Measurements from ENCODE around the gene CDK9.
"Not testable (repeated sequence)": the region's sequence is repeated elsewhere in the genome, so short reads cannot be mapped to it uniquely, and the experiment has no call there.

CDK9 gene

DNA sequence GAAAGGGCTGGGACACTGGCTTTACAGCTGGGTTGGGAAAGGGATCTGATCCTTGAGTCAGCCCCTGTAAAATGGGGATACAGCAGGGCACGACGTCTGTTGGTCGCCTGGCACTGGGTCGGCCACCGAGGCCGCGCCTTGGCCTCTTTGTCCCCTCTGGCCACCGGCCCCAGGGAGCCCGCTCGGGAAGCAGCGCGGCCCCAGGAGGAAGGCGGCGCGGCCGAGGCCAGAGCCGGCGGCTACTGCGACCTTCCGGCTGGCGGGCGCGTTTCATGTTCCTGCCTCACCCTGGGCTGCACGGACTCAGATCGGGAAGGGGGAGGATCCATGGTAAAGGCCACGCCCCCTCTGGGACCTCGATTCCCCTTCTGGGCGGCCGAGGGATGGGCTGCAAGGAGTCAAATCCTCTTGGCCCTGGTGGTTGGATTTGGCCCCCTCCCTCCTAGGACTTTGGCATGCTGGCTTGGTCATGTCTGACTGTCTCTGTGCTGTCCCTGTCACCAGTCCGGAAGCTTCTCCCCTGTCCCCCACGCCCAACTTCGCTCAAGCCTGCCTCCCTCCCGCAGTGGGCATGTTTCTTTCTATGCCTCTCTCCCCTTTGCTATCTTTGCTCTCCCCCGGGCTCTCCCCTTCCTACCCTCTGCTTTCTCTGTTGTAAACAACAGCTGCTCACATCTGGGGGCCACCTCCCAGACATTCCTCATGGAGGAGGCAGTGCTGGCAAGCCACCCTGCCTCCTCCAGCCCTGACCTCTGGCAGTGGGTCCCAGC lies 42.6 kb downstream of the CDK9 start:
- no peak for DNase-seq

DNA sequence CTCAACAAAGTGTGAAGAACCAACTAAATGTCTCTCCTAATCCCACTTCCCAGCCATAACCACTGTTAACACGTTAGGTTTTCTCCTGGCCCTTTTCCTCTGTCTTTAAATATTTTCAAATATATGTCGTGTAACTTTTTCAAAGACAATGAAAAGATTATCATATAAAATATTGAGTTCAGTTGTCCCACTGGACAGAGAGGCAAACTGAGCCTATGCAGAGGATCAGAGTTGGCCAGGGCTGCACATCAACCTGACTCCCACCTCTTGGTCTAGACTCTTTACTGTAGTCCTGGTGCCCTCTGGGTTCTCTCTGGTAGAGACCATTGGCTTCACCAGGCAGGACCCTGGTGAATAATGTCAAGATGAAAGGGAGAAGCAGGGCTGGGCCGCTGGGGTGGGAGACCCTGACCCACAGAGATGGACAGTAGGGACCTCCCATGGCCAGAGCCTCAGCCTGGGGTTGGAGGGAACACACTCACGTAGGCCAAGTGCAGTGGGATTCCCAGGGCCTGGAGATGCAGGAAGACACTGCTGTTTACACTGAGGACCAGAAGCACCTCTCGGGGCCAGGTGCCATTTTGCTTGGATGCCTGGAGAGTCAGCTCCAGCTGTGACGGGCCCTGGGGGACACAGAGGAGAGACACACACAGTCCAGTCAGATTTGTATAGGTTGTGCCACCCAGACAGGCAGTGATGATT lies 43.5 kb downstream of the CDK9 start:
- DNase-seq = no peak

DNA sequence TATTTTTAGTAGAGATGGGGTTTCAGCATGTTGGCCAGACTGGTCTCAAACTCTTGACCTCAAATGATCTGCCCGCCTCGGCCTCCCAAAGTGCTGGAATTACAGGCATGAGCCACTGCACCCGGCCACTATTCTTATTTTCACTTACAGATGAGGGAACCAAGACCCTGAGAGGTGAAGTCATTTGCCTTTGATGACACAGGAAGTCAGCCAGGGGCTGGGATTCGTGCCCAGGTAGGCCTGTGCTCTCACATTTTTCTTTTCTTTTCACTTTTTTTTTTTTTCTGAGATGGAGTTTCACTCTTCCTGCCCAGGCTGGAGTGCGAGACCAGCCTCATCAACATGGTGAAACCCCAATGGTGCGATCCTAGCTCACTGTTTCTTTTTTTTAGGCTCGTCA lies 46.4 kb downstream of the CDK9 start:
- no peak for DNase-seq

DNA sequence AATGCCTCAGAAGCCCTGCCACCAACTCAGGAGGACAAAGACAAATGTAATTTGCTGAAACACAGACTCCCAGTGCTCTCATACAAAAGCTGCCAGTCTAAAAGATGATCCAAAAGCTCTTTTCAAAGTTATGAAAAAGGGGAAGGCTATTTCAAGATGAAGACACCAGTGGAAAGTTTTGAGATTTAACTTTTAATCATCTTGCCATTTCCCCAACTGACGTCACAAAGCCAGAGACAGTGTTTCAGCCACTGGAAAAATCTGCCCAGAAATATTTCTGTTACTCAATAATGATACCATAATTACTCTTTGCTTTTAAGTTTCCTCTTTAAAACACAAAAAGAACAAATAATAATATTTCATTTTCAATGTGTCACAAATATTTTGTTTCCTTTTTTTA lies 47.7 kb downstream of the CDK9 start:
- DNase-seq = no peak

DNA sequence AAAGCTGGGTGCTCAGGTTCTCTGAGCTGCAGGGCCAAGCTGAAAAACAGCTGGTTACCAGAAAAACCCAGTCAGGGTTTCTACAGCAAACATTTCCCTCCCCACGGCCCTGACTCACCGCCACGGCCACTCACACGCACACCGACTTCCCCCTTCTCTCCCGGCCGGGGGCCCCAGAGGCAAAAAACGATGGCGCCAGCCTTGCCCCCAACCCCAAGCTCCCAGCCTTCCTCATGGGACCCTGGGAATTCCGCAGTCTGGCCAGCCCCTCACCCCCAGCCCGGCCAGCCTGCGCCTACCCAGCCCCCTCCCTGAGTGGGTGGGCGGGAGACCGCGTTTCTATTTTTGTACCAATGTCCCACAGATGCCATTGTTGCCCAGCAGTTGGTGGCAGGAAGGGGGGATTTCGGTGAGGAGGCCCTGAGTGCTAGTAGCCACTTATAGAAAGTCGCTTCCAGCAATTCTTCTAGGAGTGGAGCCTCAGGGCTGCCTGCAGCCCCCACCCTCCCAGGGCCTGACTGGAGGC lies 50.2 kb downstream of the CDK9 start:
- no peak for DNase-seq

DNA sequence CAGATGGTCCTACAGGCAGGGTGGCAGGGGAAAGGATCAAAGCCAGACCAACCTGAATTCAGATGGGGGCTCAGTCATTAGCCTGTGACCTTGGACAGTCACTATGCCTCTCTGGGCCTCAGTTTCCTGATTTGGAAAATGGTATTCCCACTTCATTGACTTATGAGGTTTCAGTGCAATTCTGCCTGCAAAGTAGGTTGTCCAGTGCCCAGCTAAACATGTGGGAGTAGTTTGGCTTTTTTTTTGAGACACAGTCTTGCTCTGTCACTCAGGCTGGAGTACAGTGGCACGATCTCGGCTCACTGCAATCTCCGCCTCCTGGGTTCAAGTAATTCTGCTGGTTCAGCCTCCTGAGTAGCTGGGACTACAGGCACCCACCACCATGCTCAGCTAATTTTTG lies 50.7 kb downstream of the CDK9 start:
- not testable (repeated sequence) for DNase-seq

DNA sequence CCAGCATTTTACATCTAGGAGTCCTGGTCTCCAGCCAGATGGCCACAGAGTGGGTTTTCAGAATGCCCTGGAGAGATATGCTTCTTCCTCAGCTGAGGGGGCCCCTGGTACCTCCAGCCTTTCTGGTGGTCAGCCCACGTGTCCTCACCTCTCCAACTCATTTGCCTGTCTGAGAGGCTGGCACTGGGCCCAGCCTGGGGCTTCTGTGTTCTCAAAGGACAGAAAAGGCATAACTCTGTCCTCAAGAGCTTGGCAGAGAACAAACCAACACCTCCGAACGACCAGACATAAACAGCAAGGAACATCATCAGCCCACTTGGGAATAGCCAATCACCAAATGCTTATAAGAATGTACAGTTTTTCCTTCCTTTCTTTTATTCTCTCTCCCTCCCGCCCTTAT lies 51.5 kb downstream of the CDK9 start:
- DNase-seq = no peak

DNA sequence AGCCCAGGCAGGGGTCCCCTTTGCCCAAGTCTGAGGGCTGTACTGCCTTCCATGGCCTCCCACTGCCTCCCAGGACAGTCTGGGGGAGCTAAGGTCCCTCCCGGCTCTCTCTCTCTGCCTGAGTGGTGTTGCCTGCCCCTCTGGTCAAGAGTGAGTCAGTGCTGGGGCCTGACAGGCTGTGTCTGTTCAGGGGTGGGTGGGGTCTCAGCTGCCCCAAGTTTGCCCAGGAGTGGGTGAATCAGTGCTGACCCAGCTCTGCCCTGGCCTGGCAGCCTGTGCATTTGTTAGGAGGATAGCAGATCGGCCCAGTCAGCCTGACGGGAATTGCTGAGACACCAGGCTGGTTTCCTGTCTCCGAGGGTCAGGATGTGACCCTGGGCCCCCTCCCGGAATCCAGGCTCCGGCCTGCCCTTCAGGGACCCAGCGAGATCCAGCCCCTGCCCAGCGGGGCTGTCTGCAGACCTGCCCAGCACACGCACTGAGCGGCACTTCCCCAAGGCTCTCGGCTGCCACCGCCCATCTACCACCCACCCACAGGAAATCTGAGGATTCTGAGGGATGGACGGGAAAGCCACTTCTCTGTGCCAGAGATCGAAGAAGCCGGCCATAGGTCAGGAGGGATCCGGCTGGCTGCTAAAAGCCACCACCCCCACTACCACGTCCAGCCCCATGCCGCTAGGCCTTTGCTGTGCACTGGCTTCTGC lies 52.7 kb downstream of the CDK9 start:
- DNase-seq = no peak

All from stimulated activated CD4-positive, alpha-beta T cell treated with anti-CD3 and anti-CD28 coated beads, Interleukin-4, amount 100 ng/mL, for 4 hours (primary cell).